ENCODE results near the gene FAM107A.

GRCh38 chr3:58537412-58538301 is 39.5 kb downstream of the FAM107A start:
- TF ChIP-seq CTCF (IDR thresholded peaks at IDR 0.05; ENCODE audit: low read length) (no peak), EZH2 (IDR thresholded peaks at IDR 0.05; ENCODE audit: borderline replicate concordance, low read length) (no peak)

All from OCI-LY1 (cell line).